Measurements from ENCODE around the gene LIME1. TPM values are rescaled to one million over a fixed set of nuclear protein-coding genes. Genes with fewer than 3 reads are reported as not detected.

Gene LIME1
- total RNA-seq, 4 donors from 2014 or later: 1.6 to 16.6 (median 4.8) TPM

GRCh38 chr20:63754008-63754407 is 17.5 kb downstream of the LIME1 start:
- no peak for TF ChIP-seq CTCF (IDR thresholded peaks at IDR 0.05; ENCODE audit: low read depth)

- no peak for TF ChIP-seq CTCF (IDR thresholded peaks at IDR 0.05; ENCODE audit: low read depth)
Measured at GRCh38 chr20:63755933-63756647, 19.6 kb downstream of the LIME1 start.

- no peak for TF ChIP-seq CTCF (IDR thresholded peaks at IDR 0.05; ENCODE audit: low read depth)
Measured at GRCh38 chr20:63756648-63756991, 20.2 kb downstream of the LIME1 start.

- TF ChIP-seq CTCF (IDR thresholded peaks at IDR 0.05; ENCODE audit: low read depth): no peak
Measured at GRCh38 chr20:63758152-63758551, 21.7 kb downstream of the LIME1 start.

- no peak for TF ChIP-seq CTCF (IDR thresholded peaks at IDR 0.05; ENCODE audit: low read depth)
Measured at GRCh38 chr20:63759377-63759901, 23.0 kb downstream of the LIME1 start.

GRCh38 chr20:63765082-63765873 is 28.8 kb downstream of the LIME1 start:
- no peak for TF ChIP-seq CTCF (IDR thresholded peaks at IDR 0.05; ENCODE audit: low read depth)

GRCh38 chr20:63765902-63766301 is 29.4 kb downstream of the LIME1 start:
- no peak for TF ChIP-seq CTCF (IDR thresholded peaks at IDR 0.05; ENCODE audit: low read depth)
